ENCODE data around the gene PIWIL1. TPM values are rescaled to one million over a fixed set of nuclear protein-coding genes. Genes with fewer than 3 reads are reported as not detected.

The PIWIL1 gene
- total RNA-seq = not detected

GRCh38 chr12:130337488-130338303 is at the start of gene PIWIL1:
Gene PIWIL1 (plus strand): TSS chr12:130337887. CDS start chr12:130342592, 4,705 bp downstream.
- Histone ChIP-seq H3K36me3 (no peaks in the 10 kb centered on the region), H3K4me1 (peaks cover 0 to 12% (median 6%) of the 10 kb centered on the region in 4 donors), H3K27me3 (peaks cover 0 to 8% (median 2%) of the 10 kb centered on the region in 4 donors), H3K9me3 (no peaks in the 10 kb centered on the region), H3K27ac (no peak within 1 kb of the TSS), H3K4me3 (no peak within 1 kb of the TSS)
- TF ChIP-seq POLR2AphosphoS5 (IDR thresholded peaks at IDR 0.05) (no peak), POLR2A (IDR thresholded peaks at IDR 0.05) (no peak), CTCF (IDR thresholded peaks at IDR 0.05) (no peak), EP300 (IDR thresholded peaks at IDR 0.05) (no peak)
- DNase-seq (peak in 1 of 2 donors; percentile 85), ATAC-seq (ENCODE audit: low FRiP score in 2 of 2) (no peak)
- WGBS, 2 donors = 76 to 90% methylated on average over 23 to 47 of the region's 79 CpGs

- Histone ChIP-seq H3K36me3 (no peaks in the 10 kb centered on the region), H3K4me3 (no peak overlapping the region), H3K27ac (no peak overlapping the region), H3K9me3 (peaks cover 0 to 13% (median 0%) of the 10 kb centered on the region in 4 donors), H3K27me3 (no peaks in the 10 kb centered on the region), H3K4me1 (no peaks in the 10 kb centered on the region)
- ATAC-seq (ENCODE audit: low FRiP score in 2 of 2) = no peak
- no peak for TF ChIP-seq CTCF (IDR thresholded peaks at IDR 0.05)
- TF ChIP-seq EP300 (IDR thresholded peaks at IDR 0.05) = no peak
- no peak for TF ChIP-seq POLR2AphosphoS5 (IDR thresholded peaks at IDR 0.05)
- TF ChIP-seq POLR2A (IDR thresholded peaks at IDR 0.05) = no peak
- WGBS, 2 donors = 54 to 69% methylated on average over 4 of the region's 4 CpGs
- DNase-seq = no peak
These were observed 49.5 kb upstream of the PIWIL1 start for GRCh38 chr12:130288206-130288605.

DNA sequence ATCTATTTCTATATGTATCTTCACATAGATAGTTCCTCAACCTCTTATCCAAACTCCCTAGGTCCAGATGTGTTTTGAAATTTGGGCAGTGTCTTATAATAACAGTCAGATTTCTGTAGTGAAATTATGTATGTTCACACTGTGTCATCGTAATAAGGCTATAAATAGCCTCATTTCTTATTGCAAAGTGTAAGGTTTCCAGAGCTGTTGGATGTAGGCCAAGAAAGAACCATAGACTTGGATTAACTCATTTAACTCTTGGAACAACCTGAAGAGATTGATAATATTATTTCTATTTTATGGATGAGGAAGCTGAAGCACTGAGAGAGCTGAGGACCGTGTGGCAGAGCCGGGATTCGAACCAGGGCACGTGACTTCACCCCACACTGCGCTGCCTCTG is 49.0 kb upstream of the PIWIL1 start:
- 78 to 80% methylated on average over 6 of the region's 6 CpGs for WGBS, 2 donors
- H3K27me3 ChIP-seq = no peaks in the 10 kb centered on the region
- H3K27ac ChIP-seq = no peak overlapping the region
- no peaks in the 10 kb centered on the region for H3K36me3 ChIP-seq
- peaks cover 0 to 13% (median 2%) of the 10 kb centered on the region in 4 donors for H3K9me3 ChIP-seq
- DNase-seq (no peak), ATAC-seq (ENCODE audit: low FRiP score in 2 of 2) (no peak)
- no peak overlapping the region for H3K4me3 ChIP-seq
- H3K4me1 ChIP-seq = no peaks in the 10 kb centered on the region
- TF ChIP-seq POLR2A (IDR thresholded peaks at IDR 0.05) = no peak

DNA sequence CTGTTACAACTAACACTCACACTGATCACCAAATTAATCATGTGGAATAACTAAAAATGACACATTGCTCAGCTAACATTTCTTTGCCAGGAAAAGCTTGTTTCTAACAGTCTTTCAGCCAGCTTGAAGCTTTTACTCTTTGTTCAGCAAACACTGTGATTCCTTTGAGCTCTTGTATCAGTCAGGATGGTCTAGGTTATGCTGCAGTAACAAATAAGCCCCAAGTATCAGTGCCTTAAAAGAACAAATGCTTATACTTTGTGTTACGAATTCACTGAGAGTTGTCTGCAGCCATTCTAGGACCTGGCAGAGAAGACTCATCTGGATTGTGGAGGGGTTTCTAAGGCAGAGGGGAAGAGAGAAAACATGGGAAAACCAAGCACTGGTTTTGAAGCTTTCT is 47.6 kb upstream of the PIWIL1 start:
- ATAC-seq (ENCODE audit: low FRiP score in 2 of 2) = no peak
- H3K36me3 ChIP-seq = no peaks in the 10 kb centered on the region
- H3K27ac ChIP-seq = no peak overlapping the region
- no peak for DNase-seq
- 87 to 91% methylated on average over 1 of the region's 1 CpG for WGBS, 2 donors
- no peaks in the 10 kb centered on the region for H3K4me1 ChIP-seq
- H3K4me3 ChIP-seq = no peak overlapping the region
- peaks cover 0 to 13% (median 2%) of the 10 kb centered on the region in 4 donors for H3K9me3 ChIP-seq
- no peak for TF ChIP-seq POLR2AphosphoS5 (IDR thresholded peaks at IDR 0.05)
- no peak for TF ChIP-seq EP300 (IDR thresholded peaks at IDR 0.05)
- no peak for TF ChIP-seq POLR2A (IDR thresholded peaks at IDR 0.05)
- no peak for TF ChIP-seq CTCF (IDR thresholded peaks at IDR 0.05)
- no peaks in the 10 kb centered on the region for H3K27me3 ChIP-seq

DNA sequence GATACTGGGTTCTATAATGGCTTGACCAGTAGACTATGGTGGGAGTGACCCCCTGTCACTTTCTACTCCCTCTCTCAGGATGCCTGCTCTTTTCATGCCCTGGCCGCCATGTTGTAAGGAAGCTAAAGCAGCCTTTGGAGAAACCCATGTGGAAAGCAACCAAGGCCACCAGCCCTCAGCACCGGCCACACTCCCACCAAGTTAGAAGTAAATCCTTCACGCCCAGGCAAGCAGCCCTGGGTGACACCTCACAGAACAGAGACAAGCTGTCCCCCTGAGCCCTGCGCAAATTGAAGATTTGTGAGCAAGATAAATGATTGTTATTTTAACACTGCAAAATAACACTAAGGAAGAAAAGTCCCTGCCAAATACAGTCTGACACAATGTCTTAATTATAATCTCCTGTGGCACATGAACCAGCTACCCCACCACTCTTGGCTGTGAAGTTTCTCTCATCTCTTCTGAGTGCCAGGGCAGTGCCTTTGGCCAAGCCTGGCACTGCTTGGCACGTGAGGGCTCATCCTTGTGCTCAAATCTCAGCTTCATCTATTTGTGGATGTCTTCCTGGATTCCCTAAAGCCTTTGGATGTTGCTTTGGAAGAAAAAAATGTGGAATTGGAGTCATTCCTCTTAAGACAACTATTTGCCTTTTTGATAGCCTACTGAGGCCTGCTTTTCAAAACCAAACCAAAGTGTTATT is 39.2 kb upstream of the PIWIL1 start:
- Histone ChIP-seq H3K4me3 (no peak overlapping the region), H3K4me1 (no peaks in the 10 kb centered on the region), H3K9me3 (peaks cover 0 to 1% (median 0%) of the 10 kb centered on the region in 4 donors), H3K27ac (no peak overlapping the region), H3K27me3 (no peaks in the 10 kb centered on the region), H3K36me3 (no peaks in the 10 kb centered on the region)
- WGBS, 2 donors = 86 to 88% methylated on average over 5 of the region's 5 CpGs
- no peak for TF ChIP-seq CTCF (IDR thresholded peaks at IDR 0.05)
- ATAC-seq (ENCODE audit: low FRiP score in 2 of 2) (no peak), DNase-seq (no peak)

Measured in upper lobe of left lung (tissue), 6 donors.